ENCODE data around the gene KMT5C.

The KMT5C gene

DNA sequence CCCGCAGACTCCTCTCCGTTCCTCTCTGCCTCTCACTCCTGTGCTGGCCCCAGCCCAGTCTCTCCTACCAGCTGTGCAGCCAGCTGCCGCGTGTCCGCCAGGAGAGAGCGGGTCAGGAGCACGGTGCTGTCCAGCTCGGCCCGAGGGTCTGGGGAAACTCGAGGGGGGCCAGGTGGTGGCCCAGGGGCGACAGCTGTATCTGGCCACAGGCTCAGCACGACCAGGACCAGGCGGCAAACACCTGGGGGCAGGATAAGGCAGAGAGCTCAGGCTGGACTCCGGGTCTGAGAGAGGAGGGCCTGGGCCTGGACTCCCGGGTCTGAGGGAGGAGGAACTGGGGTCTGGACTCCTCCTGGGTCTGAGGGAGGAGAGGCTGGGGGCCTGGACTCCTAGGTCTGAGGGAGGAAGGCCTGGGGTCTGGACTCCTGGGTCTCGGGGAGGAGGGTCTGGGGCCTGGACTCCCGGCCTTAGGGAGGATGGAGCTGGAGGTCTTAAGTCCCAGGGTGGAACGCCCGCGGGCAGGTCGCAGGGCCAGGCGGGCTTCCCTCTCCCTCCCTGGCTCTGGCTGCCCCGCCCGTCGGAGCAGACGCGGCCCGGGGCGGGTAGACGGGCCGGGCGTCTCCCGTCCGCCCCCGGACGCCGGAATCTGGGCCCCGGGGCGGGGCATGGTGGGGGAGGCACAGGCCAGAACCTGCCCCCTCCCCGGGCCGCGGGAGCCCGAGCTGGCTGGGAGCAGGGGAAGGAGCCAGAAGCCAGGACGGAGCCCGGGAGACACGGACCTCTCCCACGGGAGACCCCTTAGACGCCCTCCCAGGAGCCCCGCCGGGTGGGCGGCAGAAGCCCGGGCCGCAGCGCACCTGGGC is 29.3 kb downstream of the KMT5C start:
- peak; percentile 72 for DNase-seq

DNA sequence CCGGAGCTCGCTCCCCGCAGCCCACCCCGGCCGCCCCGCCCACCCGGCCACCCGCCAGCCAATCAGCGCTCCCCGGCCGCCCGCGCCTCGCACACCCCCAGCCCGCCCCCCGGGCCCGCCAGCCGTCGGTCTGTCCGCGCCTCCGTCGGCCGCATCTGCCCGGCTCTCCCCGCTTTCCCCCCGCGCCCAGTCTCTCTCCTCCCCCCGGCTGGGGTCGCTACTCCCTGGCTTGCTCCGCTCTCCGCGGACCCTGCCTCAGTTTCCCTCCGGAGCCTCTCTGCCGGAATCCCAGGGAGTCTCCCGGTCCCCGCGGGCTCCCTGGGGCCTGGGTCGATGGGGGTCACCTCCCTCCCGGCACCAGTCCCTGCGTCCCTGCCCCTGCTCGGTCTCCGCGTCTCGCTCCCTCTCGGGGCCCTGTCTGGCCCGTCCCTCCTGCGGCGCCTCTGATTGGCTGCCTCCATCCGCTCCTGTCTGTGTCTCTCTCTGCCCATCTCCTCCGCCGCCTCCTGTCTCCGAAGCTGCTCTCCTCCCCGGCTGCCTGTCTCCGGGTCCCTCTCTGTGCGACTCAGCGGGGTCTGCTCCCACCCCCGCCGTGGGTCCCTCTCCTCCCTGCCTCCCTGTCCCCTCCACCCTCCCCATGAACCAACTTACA is 30.1 kb downstream of the KMT5C start:
- peak; percentile 86 for DNase-seq

DNA sequence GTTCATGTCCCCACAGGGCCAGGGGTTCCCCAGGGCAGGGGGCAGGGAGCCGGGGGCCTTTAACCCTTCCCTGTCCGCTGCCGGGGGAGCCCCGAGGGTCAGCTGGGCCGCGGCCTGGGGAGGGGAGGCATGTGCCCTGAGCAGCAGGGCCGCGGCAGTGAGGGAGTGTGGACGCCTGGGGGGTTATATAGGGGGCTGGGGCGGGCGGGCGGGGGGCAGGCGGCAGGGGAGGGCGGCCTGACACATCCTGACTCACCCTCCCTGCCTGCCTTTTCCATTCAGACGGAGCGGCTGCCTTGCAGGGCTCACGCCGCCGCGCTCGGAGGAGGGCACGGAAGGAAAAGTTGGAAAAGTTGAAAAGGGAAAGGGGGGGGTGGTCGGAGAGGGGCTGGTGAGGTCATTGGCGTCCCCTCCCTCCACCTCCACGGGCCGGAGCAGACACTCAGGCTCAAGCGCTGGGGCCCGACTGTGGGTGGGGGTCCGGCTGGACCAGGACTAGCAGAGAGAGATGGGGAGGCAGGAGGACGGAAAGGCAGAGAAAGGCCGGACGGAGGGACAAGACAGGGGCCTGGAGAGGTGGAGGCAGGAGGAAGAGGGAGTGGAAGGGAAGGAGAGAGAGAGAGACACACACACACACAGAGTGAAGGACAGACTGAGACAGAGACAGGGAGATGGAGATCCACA is 30.8 kb downstream of the KMT5C start, which contains the start of gene IL11:
Gene IL11, minus strand, starts transcription at position 159 of the 684 bp plus-strand sequence. Its CDS starts 153 bp downstream, at position 6.
- DNase-seq, result peak; percentile 86

DNA sequence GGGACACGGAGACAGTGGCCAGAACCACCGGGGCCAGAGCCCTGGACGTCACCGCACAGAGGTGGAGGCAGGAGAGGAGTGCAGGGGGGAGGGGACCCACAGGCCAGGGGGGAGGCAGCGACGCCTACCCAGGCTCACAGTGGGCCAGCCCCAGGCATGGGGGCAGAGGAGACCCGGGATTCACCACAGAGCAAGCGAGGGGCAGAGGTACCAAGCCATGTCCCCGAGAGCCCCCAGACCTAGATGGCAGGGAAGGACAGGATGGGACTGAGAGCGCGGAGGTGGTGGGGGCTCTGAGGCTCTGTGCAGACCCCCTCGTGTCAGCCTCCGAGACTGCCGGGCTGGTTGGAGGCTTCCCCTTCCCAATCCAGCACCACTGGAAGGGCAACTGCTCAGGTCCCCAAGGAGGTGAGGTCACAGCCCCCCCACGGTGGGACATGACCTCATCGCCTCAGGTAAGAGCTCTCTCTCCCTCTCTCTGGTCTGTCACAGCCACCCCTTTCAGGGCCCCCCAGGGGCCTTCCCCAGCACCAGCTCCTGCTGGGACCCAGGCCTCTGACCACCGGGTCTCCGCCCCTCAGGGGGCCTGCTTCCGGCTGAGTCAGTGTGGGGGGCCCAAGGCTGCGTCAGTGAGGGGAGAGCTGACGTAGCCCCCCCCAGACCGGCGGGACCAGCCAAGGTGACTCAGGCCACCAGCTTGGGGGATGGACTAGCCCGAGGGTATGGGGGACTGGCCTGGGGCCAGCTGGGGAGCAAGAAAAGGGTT is 32.8 kb downstream of the KMT5C start:
- DNase-seq, result peak; percentile 79

DNA sequence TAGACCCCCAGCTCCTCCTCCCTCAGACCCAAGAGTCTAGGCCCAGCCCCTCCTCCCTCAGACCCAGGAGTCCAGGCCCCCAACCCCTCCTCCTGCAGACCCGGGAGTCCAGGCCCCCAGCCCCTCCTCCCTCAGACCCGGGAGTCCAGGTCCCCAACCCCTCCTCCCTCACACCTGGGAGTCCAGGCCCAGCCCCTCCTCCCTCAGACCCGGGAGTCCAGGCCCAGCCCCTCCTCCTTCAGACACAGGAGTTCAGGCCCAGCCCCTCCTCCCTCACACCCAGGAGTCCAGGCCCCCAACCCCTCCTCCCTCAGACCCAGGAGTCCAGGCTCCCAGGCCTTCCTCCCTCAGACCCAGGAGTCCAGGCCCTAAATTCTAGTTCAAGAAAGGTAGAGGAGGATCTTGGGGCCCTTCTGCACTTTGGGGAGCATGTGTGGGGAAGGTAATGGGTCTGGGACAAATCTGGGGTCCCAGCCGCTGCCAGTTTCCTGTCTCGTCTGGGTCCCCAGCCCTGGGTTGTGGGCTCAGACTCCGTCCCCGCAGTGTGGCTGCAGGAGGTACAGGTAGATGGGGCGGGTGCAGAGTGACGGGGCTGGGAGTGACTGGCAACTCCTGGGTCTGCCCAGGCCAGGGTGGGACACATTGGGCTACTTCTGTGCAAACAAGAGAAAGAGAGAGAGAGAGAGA is 33.8 kb downstream of the KMT5C start:
- DNase-seq, result no peak

DNA sequence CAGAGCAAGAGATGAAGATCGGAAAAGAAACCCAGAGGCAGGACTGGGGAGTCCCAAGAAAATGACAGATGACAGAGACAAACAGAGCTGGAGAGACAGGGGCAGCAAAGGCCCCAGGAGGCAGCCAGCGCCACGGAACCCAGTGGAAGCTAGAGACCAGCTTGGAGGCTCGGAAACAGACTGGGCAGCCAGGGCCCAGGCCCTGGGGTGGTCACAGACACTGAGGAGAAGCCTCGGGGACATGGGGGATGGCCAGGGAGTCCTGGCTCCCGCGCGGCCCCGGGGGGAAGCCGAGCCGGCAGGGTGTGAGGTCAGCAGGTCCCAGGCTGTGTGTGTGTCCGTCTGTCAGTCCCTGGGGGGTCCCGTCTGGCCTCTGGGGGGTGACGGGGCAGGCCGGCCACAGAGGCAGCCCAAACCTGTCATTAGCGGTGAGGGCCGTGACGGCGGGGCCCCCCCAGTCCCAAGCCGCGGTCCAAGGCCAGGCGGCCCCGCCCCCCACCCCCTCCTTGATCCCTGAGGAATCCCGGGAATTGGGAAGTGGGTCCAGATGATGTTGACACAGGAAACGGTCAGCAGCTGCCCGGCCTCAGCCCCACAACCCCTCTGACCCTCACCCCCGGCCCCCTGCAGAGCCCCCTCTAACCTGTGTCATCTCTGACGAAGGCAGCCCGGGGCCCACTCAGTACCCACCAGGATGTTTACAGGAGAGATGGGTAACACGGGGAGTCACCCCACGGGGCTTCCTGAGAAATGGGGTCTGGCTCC is 34.5 kb downstream of the KMT5C start:
- peak; percentile 50 for DNase-seq

DNA sequence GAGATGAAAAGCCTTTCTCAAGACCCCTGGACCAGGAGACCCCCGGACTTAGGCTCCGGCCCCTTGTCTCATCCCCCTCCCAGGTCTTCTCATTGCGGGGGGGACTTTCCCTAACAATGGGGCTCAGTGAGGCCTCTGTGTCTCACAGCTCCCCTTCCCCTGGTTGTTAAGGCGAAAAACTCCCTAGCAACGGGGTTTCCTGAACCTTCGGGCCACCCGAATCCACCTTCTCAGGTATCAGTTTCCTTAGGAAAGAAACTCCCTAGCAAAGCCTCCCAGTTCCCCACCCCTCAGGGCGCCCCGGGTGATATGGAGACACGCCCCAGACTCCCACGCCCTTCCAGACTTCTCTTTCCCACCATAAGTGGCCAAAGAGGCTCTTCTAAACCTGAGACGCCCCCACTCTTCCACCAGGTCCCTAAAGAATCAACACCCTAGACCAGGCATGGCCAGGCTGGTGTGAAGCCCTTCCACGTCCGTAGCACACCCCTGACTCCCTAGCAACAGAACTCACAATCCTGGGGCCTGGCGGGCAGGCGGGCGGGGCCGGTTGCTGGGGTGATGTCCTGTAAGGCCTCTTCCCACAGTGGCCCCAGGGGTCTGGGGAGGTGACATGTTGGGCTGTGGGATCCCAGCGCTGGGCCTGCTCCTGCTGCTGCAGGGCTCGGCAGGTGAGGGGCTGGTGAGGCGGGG is 36.7 kb downstream of the KMT5C start, which contains the start of gene TMEM190:
Gene TMEM190, plus strand, starts transcription at position 586 of the 693 bp plus-strand sequence. Its CDS starts 28 bp downstream, at position 614.
- no peak for DNase-seq

DNA sequence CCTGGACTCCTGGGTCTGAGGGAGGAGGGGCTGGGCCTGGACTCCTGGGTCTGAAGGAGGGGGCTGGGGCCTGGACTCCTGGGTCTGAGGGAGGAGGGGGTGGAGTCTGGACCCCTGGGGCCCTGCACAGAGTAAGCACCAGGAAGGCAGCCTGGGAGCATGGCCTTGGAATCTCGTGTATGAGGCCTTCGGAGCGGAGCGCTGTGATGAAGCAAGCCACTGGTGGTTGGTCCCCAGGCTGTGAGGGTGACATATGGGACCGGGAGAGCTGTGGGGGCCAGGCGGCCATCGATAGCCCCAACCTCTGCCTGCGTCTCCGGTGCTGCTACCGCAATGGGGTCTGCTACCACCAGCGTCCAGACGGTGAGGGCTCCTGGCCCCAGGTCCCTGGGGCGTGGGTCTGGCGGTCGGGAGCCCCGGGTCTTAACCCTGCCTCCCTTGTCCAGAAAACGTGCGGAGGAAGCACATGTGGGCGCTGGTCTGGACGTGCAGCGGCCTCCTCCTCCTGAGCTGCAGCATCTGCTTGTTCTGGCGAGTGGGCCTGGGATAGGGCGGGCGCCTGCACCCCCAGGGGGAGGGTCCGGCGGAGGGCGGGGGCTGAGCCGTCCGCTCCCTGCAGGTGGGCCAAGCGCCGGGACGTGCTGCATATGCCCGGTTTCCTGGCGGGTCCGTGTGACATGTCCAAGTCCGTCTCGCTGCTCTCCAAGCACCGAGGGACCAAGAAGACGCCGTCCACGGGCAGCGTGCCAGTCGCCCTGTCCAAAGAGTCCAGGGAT is 37.9 kb downstream of the KMT5C start:
- no peak for DNase-seq

DNA sequence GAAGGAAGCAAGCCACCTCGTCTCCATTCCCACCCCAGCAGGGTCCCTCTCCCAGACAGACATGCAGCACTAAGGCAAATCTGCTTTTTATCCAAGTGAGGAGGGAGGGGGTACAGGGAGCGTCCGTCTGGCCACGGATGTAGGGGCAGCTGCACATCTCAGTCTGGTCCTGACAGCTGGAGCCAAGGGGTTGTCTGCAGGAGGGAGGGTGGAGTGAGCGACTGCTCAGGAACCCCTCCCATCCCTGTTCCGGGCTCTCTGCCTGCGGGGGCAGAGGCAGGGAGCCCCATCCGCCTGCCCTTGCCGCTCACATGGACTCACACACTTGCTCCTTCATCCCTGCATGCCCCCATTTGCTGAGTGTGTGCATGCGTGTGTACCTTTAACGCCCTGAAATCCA is 39.5 kb downstream of the KMT5C start:
- DNase-seq, result no peak

DNA sequence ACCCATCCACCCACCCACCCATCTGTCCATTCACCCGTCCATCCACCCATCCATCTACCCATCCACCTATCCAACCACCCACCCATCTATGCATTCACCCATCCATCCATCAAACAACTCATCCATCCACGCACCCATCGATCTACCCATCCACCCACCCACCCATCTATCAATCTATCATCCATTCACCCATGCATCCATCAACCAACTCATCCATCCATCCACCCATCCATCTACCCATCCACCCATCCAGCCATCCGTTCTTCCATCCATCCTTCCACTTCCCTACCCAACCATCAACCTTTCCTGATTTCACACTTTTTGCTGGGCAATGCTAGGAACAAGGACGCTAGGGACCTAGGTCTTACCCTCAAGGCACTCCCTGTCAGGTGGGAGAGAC is 42.3 kb downstream of the KMT5C start:
- no peak for DNase-seq

DNA sequence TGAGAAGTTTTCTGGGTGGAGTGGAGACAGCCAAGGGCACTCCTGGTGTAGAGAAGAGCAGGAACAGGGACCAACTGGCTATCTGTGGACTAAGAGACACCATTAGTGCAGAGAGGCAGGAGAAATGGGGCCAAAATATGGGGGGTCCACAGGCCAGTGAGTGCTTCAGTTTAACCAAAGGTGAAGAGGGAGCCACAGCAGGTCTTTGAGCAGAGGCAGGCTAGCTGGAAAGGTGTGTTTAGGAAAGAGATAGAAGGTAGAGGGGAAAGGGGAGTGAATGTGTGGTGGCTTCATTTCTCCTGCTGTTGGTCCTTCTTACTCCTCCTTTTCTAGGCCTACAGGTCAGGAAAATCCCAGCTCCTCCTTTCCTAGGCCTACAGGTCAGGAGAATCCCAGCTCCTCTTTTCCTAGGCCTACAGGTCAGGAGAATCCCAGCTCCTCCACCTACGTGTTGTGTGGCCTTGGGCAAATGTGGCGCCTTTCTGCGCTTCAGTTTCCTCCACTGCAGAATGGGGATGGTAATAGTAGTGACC is 42.9 kb downstream of the KMT5C start:
- no peak for DNase-seq

DNA sequence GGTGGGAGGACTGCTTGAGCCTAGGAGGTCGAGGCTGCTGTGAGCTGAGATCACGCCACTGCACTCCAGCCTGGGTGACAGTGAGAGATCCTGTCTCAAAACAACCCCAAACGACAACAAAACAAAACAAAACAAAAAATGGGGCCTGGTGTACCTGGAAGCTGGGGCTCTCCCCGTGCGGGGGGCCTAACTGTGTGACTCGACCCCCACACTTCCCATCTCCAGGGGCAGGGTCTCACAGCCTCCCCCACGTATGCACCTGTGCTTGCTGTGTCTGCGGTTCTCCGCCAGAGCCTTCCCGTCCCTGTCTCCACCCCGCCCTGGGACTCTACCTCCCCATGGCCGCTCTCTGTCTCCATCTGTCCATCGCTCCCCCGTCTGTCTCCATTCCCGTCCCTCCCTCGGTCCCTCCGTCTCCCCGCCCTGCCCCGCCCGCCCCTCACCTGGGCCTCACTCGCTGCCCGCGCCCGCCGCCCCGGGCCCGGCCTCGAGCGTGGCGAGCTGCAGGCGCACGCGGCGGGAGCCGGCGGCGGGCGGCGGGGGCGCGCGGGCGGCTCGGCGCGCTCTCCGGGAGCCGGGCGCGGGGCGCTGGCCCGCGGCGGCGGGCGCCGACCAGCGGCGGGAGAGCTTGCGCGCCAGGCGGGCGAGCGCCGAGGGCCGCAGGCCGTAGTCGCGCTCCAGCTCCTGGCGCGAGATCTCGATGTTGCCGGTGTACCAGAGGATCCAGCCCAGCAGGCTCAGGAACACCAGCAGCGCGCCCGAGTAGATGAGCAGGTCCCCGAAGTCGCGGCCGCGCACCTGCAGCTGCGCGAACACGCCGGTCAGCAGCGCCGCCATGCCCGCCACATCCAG is 43.8 kb downstream of the KMT5C start:
- DNase-seq, result peak; percentile 71

DNA sequence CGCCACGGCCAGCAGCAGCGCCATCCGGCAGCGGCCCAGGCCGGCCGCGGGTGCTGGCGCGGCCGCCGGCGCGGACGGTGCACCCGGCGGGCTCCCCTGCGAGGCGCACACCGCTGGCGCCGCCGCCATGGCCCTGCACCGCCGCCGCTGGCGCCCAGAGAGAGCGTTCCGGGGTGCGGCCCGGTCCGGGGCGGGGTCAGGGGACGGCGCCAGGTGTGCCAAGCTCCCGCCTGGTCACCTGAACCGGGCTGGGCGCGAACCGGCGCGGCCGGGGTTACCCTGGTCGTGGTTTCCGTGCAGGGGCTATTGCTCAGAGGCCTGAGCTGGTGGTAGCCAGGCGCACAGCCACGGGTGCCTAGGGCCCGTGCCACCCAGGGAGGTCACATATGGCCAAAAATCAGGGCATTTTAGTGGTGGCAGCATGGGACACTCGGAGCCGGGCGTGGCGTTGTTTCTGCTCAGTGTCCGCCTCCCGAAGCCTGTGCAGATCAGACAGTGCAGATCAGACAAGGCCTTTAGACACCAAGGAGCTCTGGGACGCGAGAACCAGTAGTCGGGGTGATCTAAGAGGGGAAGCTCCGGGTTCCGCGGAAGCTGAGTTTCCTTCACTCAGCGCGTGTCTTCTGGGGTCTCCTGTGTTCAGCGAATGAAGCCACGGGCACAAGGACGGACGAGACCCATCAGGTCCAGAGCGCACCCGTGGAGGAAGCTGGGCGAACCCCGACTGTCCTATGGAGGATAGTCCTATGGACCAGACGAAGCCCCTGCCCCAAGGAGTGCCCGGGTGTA is 44.6 kb downstream of the KMT5C start, which contains the start of gene TMEM238:
Gene TMEM238, minus strand, starts transcription at position 162 of the 789 bp plus-strand sequence. Its CDS starts 33 bp downstream, at position 129.
- DNase-seq, result no peak

DNA sequence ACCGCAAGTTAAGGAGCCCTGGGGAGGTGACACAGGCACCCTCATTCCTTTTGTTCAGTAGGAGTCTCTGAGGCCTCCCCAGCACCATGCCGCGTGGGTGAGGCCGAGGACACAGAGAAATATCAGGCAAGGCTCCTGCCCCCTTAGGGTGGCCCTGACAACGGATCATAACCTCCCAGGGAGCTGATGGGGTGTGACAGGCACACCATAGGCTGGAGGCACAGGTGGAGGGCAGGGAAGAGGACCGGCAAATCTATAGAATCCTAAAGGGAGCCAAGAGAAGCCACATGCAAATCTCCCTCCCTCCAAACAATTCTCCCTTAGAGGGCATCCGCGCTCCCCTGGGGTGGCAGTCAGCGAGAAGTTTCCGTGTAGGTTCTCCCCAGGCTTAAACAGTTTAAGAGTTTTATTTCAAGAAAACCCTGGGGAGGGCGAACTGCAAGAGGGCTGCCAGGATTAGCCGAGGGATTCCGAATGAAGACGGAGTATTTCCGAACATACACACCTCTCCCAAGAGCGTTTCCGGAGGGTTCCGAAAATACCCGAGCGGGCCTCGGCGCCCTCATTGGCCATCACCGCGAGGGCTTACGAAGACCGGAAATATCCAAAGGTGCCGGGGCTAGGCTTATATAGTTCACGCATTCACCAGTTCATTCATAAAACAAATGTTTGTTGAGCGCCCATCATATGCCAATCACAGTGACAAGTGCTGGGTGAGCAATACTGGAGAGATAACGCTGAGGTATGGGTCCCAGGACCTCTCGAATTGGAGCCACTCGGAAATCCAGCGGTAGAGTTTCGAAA is 45.4 kb downstream of the KMT5C start:
- DNase-seq, result peak; percentile 95

DNA sequence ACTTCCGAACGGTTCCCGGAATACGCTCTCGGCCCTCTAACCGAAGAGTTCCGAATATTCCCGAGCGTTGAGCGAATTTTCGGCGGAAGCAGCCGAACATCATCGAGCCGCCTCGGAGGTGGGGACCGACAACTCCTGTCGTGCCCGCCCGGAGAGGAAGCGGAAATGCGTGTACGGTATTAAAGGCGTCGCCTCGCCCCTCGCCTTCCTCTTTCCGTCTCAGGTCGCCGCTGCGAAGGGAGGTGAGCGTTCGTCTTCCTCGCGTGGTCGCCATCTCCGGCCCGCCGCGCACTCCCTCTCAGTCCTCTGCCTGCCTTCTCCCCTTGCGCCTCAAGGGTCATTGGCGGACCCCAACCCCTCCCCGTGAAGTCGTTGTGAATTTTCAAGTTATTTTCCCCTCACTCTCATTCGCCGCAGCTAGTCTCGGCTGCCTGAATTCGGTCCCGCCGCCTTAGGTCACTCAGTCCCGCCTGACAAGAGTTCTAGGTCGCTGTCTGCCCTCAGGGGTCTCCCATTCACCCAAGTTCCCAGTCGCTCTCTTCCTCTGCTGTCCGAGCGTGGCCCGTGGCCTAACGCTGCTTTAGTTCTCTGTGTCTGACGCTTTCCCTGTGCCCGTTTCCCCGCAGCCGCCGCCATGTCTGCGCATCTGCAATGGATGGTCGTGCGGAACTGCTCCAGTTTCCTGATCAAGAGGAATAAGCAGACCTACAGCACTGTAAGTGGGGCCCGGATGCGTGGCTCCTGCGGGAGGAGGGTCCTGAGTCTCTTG is 46.2 kb downstream of the KMT5C start, which contains the start of gene RPL28:
Gene RPL28, plus strand, starts transcription at position 209 of the 769 bp plus-strand sequence. Its CDS starts 426 bp downstream, at position 635.
- DNase-seq, result peak; percentile 97
